Measurements from ENCODE around the gene RAB36.

GRCh38 chr22:23152238-23153114 is 7.2 kb downstream of the RAB36 start:
- no peak for TF ChIP-seq ELF4 (IDR thresholded peaks at IDR 0.05)
- TF ChIP-seq SP1 (IDR thresholded peaks at IDR 0.05), result no peak
- TF ChIP-seq HDGF (IDR thresholded peaks at IDR 0.05; ENCODE audit: borderline replicate concordance), result no peak
- TF ChIP-seq NFRKB (IDR thresholded peaks at IDR 0.05), result no peak
- no peak for TF ChIP-seq SUZ12 (IDR thresholded peaks at IDR 0.05)
- no peak for TF ChIP-seq FOXM1 (IDR thresholded peaks at IDR 0.05; ENCODE audit: borderline replicate concordance)
- no peak for TF ChIP-seq FOXA1 (IDR thresholded peaks at IDR 0.05)
- no peak for TF ChIP-seq BHLHE40 (IDR thresholded peaks at IDR 0.05; ENCODE audit: borderline replicate concordance)
- TF ChIP-seq L3MBTL2 (conservative IDR thresholded peaks at IDR 0.05), result no peak
